Brain pericyte (primary cell): ENCODE measurements around the gene TMPRSS11F.

Experiments used
- DNase-seq: peaks from one replicate; pipeline ENCODE4 v3.0.0-alpha.2; 2012; ENCODE audit warnings: low read depth, low spot score

TMPRSS11F gene

GRCh38 chr4:68077737-68078136 lies 51.9 kb downstream of the TMPRSS11F start:
- DNase-seq, result no peak

- DNase-seq, result no peak
Measured at GRCh38 chr4:68077301-68077700, 52.4 kb downstream of the TMPRSS11F start.

- DNase-seq, result no peak
Measured at GRCh38 chr4:68076194-68076593, 53.5 kb downstream of the TMPRSS11F start.

- no peak for DNase-seq
Measured at GRCh38 chr4:68074397-68074796, 55.3 kb downstream of the TMPRSS11F start.

- no peak for DNase-seq
Measured at GRCh38 chr4:68070302-68070701, 59.4 kb downstream of the TMPRSS11F start.

- no peak for DNase-seq
Measured at GRCh38 chr4:68062501-68062900, 67.2 kb downstream of the TMPRSS11F start.

GRCh38 chr4:68038272-68038671 lies 91.4 kb downstream of the TMPRSS11F start:
- DNase-seq, result no peak

GRCh38 chr4:68021185-68021584 lies 108.5 kb downstream of the TMPRSS11F start:
- DNase-seq, result no peak

- DNase-seq, result no peak
Measured at GRCh38 chr4:68011684-68012083, 118.0 kb downstream of the TMPRSS11F start.
